ENCODE results near the gene M6PR.

The M6PR gene

GRCh38 chr12:8949342-8950220, at the start of gene M6PR:
TSS of gene M6PR (minus strand) at chr12:8949645. CDS start at chr12:8946404, 3,241 bp downstream.
- Histone ChIP-seq H3K9ac (ENCODE audit: low read depth, low read length) (peak within 1 kb of the TSS; percentile 90), H3K9me3 (ENCODE audit: control insufficient read depth, insufficient read depth, low read length) (no peaks in the 10 kb centered on the region), H3K4me1 (ENCODE audit: insufficient read depth, low read length) (no peaks in the 10 kb centered on the region), H3K36me3 (ENCODE audit: insufficient read depth, low read length) (peaks cover 11% of the 10 kb centered on the region)

DNA sequence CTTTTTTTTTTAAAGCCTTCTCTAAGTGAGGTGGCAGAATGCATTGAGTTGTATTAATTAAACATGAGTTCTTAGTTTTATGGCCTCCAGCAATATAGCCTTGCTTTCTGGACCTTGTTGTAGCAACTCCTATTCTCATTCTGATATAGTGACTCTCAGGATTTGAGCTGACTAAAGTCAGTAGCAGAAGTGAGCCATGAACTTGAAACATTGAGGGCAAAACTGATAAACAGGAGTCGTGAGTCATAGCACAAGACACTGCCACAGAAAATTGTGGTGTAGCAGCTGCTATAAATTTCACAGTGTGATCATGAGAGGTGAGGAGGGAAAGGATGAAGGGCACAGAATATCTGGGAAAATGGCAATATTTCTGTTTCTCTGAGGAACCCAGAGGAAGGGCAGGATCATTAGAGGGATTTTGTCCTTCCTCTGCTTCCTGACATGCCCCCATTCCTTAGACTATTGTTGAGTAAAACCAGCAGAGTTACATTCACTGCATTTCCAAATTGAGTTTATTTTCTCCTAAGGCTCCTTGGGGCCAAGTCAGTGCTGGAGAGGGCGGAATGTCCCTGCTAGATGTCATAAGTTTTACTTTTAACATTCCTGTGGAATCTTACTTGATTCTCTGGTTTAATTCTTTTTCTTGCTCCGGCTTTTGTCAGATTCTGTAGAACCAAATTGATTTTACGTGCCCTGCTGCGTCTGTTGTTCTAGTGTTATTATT, 47.4 kb upstream of the M6PR start:
- no peak overlapping the region for H3K9ac ChIP-seq (ENCODE audit: low read depth, low read length)
- H3K4me1 ChIP-seq (ENCODE audit: insufficient read depth, low read length), result no peaks in the 10 kb centered on the region
- no peaks in the 10 kb centered on the region for H3K36me3 ChIP-seq (ENCODE audit: insufficient read depth, low read length)
- H3K9me3 ChIP-seq (ENCODE audit: control insufficient read depth, insufficient read depth, low read length), result no peaks in the 10 kb centered on the region

- Histone ChIP-seq H3K4me1 (ENCODE audit: insufficient read depth, low read length) (no peaks in the 10 kb centered on the region), H3K9ac (ENCODE audit: low read depth, low read length) (no peak overlapping the region), H3K36me3 (ENCODE audit: insufficient read depth, low read length) (no peaks in the 10 kb centered on the region)
Measured at GRCh38 chr12:8995021-8995775, 45.8 kb upstream of the M6PR start.

DNA sequence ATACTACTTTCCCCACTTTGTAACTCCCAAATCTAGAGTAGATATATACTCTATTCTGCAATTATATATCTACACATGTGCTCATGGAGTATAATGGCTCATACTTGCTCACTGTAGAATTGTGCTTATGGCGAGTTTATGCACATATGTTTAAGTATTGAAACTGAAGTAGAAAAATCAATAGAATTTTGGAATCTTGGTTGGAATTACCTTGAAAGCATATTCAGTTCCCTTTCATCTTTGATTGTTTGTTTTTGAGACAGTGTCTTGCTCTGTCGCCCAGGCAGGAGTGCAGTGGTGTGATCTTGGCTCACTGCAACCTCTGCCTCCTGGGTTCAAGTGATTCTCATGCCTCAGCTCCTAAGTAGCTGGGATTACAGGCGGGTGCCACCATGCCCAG, 44.4 kb upstream of the M6PR start:
- Histone ChIP-seq H3K9ac (ENCODE audit: low read depth, low read length) (no peak overlapping the region), H3K9me3 (ENCODE audit: control insufficient read depth, insufficient read depth, low read length) (no peaks in the 10 kb centered on the region), H3K4me1 (ENCODE audit: insufficient read depth, low read length) (no peaks in the 10 kb centered on the region), H3K36me3 (ENCODE audit: insufficient read depth, low read length) (no peaks in the 10 kb centered on the region)

More at GRCh38 chr12:8995021-8995775, 45.8 kb upstream of the M6PR start:
- no peaks in the 10 kb centered on the region for H3K9me3 ChIP-seq (ENCODE audit: control insufficient read depth, insufficient read depth, low read length)

DNA sequence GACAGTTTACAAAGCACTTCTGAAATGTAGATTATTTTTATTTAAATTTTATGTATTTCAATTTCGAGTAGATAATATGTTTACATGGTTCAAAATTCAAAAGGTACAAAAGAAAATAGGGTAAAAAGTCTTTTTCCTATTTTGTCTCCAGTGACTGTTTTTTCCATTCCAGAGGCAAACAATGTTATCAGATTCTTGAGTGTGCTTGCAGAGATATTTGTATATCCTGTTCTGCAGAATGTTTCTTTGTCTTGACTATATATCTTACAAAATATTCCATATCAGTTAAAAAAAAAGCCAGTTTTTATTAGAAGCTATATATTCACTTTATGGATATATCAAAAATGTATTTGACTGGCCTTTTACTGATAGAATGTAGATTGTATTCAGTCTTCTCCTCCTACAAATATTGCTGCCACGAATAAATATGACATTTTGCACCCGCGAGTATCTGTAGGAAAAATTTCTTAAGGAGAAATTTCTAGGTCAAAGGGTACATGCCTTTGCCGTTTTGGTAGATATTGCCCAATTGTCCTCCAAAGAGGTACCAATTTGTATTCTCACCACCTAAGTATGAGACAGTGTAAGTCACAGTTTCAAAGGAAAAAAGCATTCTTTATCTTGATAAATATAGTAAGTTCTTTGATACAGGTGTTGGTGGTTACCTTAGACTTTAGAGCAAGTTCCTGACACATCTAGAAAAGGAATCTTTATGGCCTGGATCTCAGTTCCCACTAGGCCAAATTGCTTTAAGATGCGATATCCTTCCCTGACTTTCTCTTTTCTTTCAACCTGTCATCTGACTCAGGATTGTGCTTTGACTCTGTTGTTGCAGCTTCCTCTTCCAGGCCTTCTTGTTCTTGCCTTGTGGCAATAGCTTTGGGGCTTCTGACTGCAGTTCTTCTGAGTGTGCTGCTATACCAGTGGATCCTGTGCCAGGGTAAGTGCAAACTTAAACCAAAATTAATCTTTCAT, 42.2 kb upstream of the M6PR start:
- H3K4me1 ChIP-seq (ENCODE audit: insufficient read depth, low read length), result no peaks in the 10 kb centered on the region
- H3K9me3 ChIP-seq (ENCODE audit: control insufficient read depth, insufficient read depth, low read length), result no peaks in the 10 kb centered on the region
- H3K36me3 ChIP-seq (ENCODE audit: insufficient read depth, low read length), result no peaks in the 10 kb centered on the region
- no peak overlapping the region for H3K9ac ChIP-seq (ENCODE audit: low read depth, low read length)

DNA sequence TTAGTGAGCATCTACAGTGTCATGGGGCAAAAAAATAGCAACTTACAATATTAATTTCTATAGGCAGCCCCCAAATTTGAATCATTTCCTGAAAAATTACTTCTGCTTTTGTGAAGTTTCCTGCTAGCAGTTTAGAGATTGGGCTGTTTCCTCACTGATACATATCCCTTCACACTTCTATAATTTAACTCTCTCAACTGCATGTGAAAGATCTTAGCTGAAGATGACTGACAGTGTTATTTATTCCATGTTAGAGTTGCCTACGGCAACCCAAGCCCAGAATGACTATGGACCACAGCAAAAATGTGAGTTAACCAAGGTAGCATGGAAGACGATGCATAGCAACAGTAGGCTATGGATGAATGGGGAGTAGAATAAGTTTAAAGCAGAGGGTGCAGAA, 40.0 kb upstream of the M6PR start, which contains the start of gene KLRG1:
TSS of gene KLRG1 (plus strand) at position 134 of the 400 bp plus-strand sequence. CDS start at position 224, 90 bp downstream.
- no peak within 1 kb of the TSS for H3K9ac ChIP-seq (ENCODE audit: low read depth, low read length)
- H3K9me3 ChIP-seq (ENCODE audit: control insufficient read depth, insufficient read depth, low read length), result no peaks in the 10 kb centered on the region
- H3K4me1 ChIP-seq (ENCODE audit: insufficient read depth, low read length), result no peaks in the 10 kb centered on the region

DNA sequence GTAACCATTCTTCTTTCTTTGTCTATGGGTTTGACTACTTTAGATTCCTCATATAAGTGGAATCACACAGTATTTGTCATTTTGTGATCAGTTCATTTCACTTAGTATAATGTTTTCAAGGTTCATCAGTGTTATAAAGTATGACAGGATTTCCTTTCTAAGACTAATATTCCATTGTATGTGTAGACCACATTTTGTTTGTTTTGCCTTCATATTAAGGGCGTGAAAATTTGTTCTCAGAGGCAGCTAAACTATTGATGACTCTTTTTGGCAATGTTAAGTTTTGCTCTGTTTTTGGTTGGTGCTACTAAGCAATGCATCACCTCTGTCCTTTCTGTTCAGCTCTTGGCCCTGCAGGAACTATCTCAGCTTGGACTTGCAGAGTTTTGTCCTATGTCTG, 38.2 kb upstream of the M6PR start:
- Histone ChIP-seq H3K36me3 (ENCODE audit: insufficient read depth, low read length) (no peaks in the 10 kb centered on the region), H3K9ac (ENCODE audit: low read depth, low read length) (no peak overlapping the region), H3K4me1 (ENCODE audit: insufficient read depth, low read length) (no peaks in the 10 kb centered on the region), H3K9me3 (ENCODE audit: control insufficient read depth, insufficient read depth, low read length) (no peaks in the 10 kb centered on the region)

More for the DNA sequence above, 40.0 kb upstream of the M6PR start, which contains the start of gene KLRG1:
- no peaks in the 10 kb centered on the region for H3K36me3 ChIP-seq (ENCODE audit: insufficient read depth, low read length)

DNA sequence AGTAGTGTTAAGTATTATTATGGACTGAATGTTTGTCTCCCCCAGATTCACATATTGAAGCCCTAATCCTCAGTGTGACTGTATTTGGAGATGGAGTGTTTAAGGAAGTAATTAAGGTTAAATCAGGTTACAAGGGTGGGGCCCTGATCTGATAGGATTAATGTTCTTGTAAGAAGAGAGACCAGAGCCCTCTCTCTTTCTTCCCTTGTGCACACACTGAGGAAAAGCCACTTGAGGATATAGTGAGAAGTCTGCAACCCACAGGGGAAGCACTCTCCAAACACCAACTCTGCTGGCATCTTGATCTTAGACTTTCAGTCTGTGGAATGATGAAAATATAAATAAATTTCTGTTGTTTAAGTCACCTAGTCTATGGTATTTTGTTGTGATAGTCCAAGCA, 37.7 kb upstream of the M6PR start:
- Histone ChIP-seq H3K9ac (ENCODE audit: low read depth, low read length) (no peak overlapping the region), H3K9me3 (ENCODE audit: control insufficient read depth, insufficient read depth, low read length) (no peaks in the 10 kb centered on the region), H3K36me3 (ENCODE audit: insufficient read depth, low read length) (no peaks in the 10 kb centered on the region), H3K4me1 (ENCODE audit: insufficient read depth, low read length) (no peaks in the 10 kb centered on the region)

- H3K9ac ChIP-seq (ENCODE audit: low read depth, low read length), result no peak overlapping the region
- H3K9me3 ChIP-seq (ENCODE audit: control insufficient read depth, insufficient read depth, low read length), result no peaks in the 10 kb centered on the region
- H3K4me1 ChIP-seq (ENCODE audit: insufficient read depth, low read length), result no peaks in the 10 kb centered on the region
- H3K36me3 ChIP-seq (ENCODE audit: insufficient read depth, low read length), result no peaks in the 10 kb centered on the region
Measured at GRCh38 chr12:8985213-8985754, 35.8 kb upstream of the M6PR start.

GRCh38 chr12:8980137-8980536, 30.7 kb upstream of the M6PR start:
- no peaks in the 10 kb centered on the region for H3K4me1 ChIP-seq (ENCODE audit: insufficient read depth, low read length)
- H3K9ac ChIP-seq (ENCODE audit: low read depth, low read length), result no peak overlapping the region
- no peaks in the 10 kb centered on the region for H3K36me3 ChIP-seq (ENCODE audit: insufficient read depth, low read length)
- no peaks in the 10 kb centered on the region for H3K9me3 ChIP-seq (ENCODE audit: control insufficient read depth, insufficient read depth, low read length)

- Histone ChIP-seq H3K4me1 (ENCODE audit: insufficient read depth, low read length) (no peaks in the 10 kb centered on the region), H3K9ac (ENCODE audit: low read depth, low read length) (no peak overlapping the region), H3K9me3 (ENCODE audit: control insufficient read depth, insufficient read depth, low read length) (peaks cover 6% of the 10 kb centered on the region; the same call in 1 of the 2 replicates), H3K36me3 (ENCODE audit: insufficient read depth, low read length) (no peaks in the 10 kb centered on the region)
Measured at GRCh38 chr12:8970432-8970831, 21.0 kb upstream of the M6PR start.

GRCh38 chr12:8969861-8970411, 20.5 kb upstream of the M6PR start:
- H3K4me1 ChIP-seq (ENCODE audit: insufficient read depth, low read length), result no peaks in the 10 kb centered on the region
- H3K9ac ChIP-seq (ENCODE audit: low read depth, low read length), result no peak overlapping the region
- H3K9me3 ChIP-seq (ENCODE audit: control insufficient read depth, insufficient read depth, low read length), result peaks cover 6% of the 10 kb centered on the region; the same call in 1 of the 2 replicates
- no peaks in the 10 kb centered on the region for H3K36me3 ChIP-seq (ENCODE audit: insufficient read depth, low read length)

GRCh38 chr12:8968761-8969160, 19.3 kb upstream of the M6PR start:
- Histone ChIP-seq H3K36me3 (ENCODE audit: insufficient read depth, low read length) (no peaks in the 10 kb centered on the region), H3K9me3 (ENCODE audit: control insufficient read depth, insufficient read depth, low read length) (peaks cover 6% of the 10 kb centered on the region; the same call in 1 of the 2 replicates), H3K4me1 (ENCODE audit: insufficient read depth, low read length) (no peaks in the 10 kb centered on the region), H3K9ac (ENCODE audit: low read depth, low read length) (no peak overlapping the region)

All from ES-I3 (cell line).